Measurements from ENCODE around the gene DGUOK.

DNA sequence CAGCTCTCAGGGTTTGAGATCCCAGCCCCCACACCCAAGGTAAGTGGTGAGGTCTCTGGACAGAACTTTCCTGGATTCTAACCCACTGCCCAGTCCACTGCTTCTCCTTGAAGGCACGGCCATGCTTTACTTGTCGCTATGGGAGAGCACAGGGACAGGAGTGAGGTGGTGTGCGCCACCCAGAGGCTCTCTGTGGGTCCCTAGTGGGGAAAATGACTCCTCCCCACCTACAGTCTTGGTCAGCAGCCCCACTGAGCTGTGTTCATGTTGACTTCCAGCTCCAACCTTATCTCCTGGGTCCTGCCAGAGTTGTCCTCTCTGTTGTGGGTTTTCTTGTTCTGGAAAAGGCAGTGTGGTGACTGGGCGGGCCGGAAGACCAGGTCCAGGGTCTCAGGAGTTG, 69.1 kb downstream of the DGUOK start:
- TF ChIP-seq, protein P1, sequence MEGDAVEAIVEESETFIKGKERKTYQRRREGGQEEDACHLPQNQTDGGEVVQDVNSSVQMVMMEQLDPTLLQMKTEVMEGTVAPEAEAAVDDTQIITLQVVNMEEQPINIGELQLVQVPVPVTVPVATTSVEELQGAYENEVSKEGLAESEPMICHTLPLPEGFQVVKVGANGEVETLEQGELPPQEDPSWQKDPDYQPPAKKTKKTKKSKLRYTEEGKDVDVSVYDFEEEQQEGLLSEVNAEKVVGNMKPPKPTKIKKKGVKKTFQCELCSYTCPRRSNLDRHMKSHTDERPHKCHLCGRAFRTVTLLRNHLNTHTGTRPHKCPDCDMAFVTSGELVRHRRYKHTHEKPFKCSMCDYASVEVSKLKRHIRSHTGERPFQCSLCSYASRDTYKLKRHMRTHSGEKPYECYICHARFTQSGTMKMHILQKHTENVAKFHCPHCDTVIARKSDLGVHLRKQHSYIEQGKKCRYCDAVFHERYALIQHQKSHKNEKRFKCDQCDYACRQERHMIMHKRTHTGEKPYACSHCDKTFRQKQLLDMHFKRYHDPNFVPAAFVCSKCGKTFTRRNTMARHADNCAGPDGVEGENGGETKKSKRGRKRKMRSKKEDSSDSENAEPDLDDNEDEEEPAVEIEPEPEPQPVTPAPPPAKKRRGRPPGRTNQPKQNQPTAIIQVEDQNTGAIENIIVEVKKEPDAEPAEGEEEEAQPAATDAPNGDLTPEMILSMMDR (conservative IDR thresholded peaks at IDR 0.05), result no peak
- TF ChIP-seq EZH2 (IDR thresholded peaks at IDR 0.05; ENCODE audit: low read depth), result no peak

All from PC-9 (cell line).